Mesothelial cell of epicardium (in vitro differentiated cells): ENCODE results near the gene CPLX1. TPM values are rescaled to one million over a fixed set of nuclear protein-coding genes. Genes with fewer than 3 reads are reported as not detected.

ENCODE experiments used
- DNase-seq, 2 experiments: peaks; one replicate each; pipeline ENCODE4 v3.0.0; 2021; ENCODE audit warnings: low spot score in 2 of 2; ENCODE audit not compliant: unreplicated experiment in 2 of 2
- H3K27ac Mint-ChIP-seq: 2 replicates; pipeline ENCODE4 v1.8.0; 2021; ENCODE audit warnings: mixed read lengths
- H3K27me3 Mint-ChIP-seq: 2 replicates; pipeline ENCODE4 v1.8.0; 2021; ENCODE audit warnings: low read depth, mixed read lengths
- H3K36me3 Mint-ChIP-seq: 2 replicates; pipeline ENCODE4 v1.8.0; 2021; ENCODE audit warnings: mixed read lengths
- H3K4me1 Mint-ChIP-seq: 2 replicates; pipeline ENCODE4 v1.8.0; 2021; ENCODE audit warnings: mixed read lengths
- H3K4me3 Mint-ChIP-seq: 2 replicates; pipeline ENCODE4 v1.8.0; 2021; ENCODE audit warnings: mild to moderate bottlenecking, moderate library complexity, mixed read lengths
- H3K9me3 Mint-ChIP-seq: 2 replicates; pipeline ENCODE4 v1.8.0; 2021; ENCODE audit warnings: mixed read lengths
- total RNA-seq: library from RNA; stranded (reverse); gene quantifications from 3 replicates; pipeline ENCODE4 v1.2.1, GENCODE V29; 2021
- TF ChIP-seq, protein P1 (sequence below): fragments of 200-600 bp; sonication (generic); IDR thresholded peaks from one replicate; pipeline ENCODE4 v1.5.0; 2021; ENCODE audit warnings: antibody characterized with exemption; ENCODE audit not compliant: unreplicated experiment

Gene CPLX1
- total RNA-seq, 1 donor from 2014 or later, result 4.6 TPM

GRCh38 chr4:849478-850175 lies 23.7 kb upstream of the CPLX1 start:
- Mint-ChIP-seq H3K4me1 (peaks cover 5% of the 10 kb centered on the region), H3K27ac (no peak overlapping the region), H3K27me3 (no peaks in the 10 kb centered on the region), H3K36me3 (peaks cover 18% of the 10 kb centered on the region), H3K9me3 (no peaks in the 10 kb centered on the region), H3K4me3 (no peak overlapping the region)
- TF ChIP-seq, protein P1, sequence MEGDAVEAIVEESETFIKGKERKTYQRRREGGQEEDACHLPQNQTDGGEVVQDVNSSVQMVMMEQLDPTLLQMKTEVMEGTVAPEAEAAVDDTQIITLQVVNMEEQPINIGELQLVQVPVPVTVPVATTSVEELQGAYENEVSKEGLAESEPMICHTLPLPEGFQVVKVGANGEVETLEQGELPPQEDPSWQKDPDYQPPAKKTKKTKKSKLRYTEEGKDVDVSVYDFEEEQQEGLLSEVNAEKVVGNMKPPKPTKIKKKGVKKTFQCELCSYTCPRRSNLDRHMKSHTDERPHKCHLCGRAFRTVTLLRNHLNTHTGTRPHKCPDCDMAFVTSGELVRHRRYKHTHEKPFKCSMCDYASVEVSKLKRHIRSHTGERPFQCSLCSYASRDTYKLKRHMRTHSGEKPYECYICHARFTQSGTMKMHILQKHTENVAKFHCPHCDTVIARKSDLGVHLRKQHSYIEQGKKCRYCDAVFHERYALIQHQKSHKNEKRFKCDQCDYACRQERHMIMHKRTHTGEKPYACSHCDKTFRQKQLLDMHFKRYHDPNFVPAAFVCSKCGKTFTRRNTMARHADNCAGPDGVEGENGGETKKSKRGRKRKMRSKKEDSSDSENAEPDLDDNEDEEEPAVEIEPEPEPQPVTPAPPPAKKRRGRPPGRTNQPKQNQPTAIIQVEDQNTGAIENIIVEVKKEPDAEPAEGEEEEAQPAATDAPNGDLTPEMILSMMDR, result no peak
- DNase-seq, result no peak

DNA sequence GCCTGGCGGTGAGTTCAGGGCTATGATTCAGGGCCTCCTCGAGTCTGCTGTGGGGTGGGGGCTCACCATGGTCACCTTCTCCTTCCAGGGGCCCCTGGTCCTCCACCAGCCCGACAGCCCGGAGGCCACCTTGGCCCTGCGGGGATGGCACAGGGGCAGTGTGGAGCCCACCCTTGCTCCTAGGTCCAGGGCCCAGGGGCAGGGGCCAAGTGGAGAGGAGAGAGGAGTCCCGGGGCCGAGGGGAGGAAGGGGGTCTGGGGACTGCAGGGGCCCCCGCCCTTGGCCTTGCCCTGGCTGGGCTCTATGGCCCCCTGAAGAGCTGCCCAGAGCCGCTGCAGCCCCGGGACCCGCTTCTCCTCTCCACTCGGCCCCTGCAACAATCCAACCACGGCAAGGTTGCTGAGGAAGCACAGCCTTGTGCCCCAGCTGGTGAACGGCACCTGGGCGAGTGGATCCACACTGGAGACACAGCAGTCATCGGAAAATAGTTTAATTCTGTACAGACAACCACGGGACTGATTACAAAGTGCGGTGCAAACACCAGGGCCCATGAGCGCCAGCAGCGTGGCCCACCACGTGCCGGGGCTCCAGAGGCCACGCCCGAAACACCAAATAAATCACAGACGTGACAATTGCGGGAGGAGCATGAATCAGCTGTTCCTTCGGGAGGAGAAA lies 23.0 kb upstream of the CPLX1 start:
- TF ChIP-seq, protein P1, result no peak
- no peak overlapping the region for H3K4me3 Mint-ChIP-seq
- H3K27me3 Mint-ChIP-seq, result no peaks in the 10 kb centered on the region
- H3K4me1 Mint-ChIP-seq, result peaks cover 5% of the 10 kb centered on the region
- H3K27ac Mint-ChIP-seq, result no peak overlapping the region
- H3K9me3 Mint-ChIP-seq, result no peaks in the 10 kb centered on the region
- peaks cover 16% of the 10 kb centered on the region for H3K36me3 Mint-ChIP-seq
- DNase-seq, result no peak

GRCh38 chr4:848307-848691 lies 22.4 kb upstream of the CPLX1 start:
- Mint-ChIP-seq H3K27ac (no peak overlapping the region), H3K4me3 (no peak overlapping the region), H3K27me3 (no peaks in the 10 kb centered on the region), H3K4me1 (peaks cover 5% of the 10 kb centered on the region), H3K9me3 (no peaks in the 10 kb centered on the region), H3K36me3 (peaks cover 16% of the 10 kb centered on the region)
- no peak for DNase-seq
- TF ChIP-seq, protein P1, result no peak

DNA sequence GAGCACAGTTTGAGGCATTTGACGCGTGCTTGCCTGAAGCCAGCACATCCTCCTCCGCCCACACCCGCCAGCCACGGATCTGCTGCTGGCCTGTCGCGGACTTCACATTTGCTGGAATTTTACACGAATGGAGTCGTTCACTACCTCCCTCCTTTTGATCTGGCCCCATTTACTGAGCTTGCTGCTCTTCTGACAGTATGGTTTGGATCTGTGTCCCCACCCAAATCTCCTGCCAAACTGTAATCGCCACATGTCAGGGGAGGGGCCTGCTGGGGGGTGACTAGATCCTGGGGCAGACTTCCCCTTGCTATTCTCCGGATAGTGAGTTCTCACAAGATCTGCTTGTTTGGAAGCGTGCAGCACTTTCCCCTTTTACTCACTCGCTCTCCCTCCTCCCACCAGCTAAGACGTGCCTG lies 19.9 kb upstream of the CPLX1 start:
- DNase-seq, result no peak
- Mint-ChIP-seq H3K9me3 (peaks cover 7% of the 10 kb centered on the region), H3K27ac (no peak overlapping the region), H3K36me3 (peaks cover 22% of the 10 kb centered on the region), H3K4me1 (peaks cover 5% of the 10 kb centered on the region), H3K27me3 (no peaks in the 10 kb centered on the region), H3K4me3 (no peak overlapping the region)
- TF ChIP-seq, protein P1, result no peak

DNA sequence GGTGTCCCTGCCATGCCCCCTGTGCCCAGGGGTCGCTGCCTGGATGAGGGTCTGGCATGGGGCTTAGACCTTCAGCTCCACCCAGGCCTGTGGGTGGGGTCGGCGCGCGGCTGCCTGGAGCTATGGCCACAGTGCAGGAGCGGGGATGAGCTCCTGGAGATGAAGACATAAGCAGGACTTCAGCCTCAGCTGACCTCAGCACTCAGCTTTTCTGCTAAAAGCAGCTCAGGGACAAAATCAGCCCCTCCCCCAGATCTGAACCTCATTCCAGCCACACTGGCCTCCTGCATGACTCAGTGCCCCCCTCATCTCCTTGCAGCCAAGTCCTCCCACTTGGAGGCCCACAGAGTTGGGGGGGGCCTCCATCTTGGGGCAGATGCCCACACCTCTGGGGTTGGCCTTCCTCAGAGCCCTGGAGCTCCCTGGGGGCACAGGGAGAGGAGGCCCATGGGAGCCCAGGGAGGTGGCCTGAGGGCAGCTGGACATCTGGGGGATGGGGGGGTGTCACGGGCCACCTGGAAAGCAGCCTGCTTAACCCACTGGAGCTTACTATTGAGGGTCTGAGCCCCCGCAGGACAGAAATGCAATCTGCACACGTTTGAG lies 19.4 kb upstream of the CPLX1 start:
- Mint-ChIP-seq H3K9me3 (peaks cover 11% of the 10 kb centered on the region), H3K27ac (no peak overlapping the region), H3K4me1 (peaks cover 5% of the 10 kb centered on the region), H3K4me3 (no peak overlapping the region), H3K27me3 (no peaks in the 10 kb centered on the region), H3K36me3 (peaks cover 24% of the 10 kb centered on the region)
- TF ChIP-seq, protein P1, result no peak
- no peak for DNase-seq
